ENCODE data around the gene ABHD17A. TPM values are rescaled to one million over a fixed set of nuclear protein-coding genes. Genes with fewer than 3 reads are reported as not detected.
"Not testable (repeated sequence)": the region's sequence is repeated elsewhere in the genome, so short reads cannot be mapped to it uniquely, and the experiment has no call there.

ABHD17A gene
- total and polyA plus RNA-seq, 9 of the 15 experiments (the other 6 are each of a cell fraction or from before 2014, with no cell fraction given) = 0.04 to 135 (median 21.8) TPM; not detected in 1

DNA sequence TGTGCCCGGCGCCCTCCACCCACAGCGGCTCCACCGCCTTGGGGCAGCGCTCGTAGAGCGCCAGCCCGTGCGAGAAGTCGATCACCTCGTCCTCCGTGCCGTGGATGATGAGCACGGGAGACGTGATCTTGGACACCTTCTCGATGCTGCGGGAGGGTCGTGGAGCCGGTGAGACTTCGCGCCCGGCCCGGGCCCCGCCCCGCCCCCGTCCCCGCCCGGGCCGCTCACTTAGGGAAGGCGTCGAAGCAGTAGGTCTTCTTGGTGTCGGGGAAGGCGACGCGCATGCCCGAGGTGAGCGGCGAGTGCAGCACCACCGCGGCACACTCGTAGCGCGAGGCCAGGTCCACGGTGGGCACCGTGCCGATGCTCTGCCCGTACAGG is 8.0 kb downstream of the ABHD17A start:
- Histone ChIP-seq H3K36me3 (ENCODE audit: control insufficient read depth, insufficient read depth, low read length) (peaks cover 29% of the 10 kb centered on the region; the same call in 2 of the 3 replicates), H4K20me1 (replicated peaks; ENCODE audit: control insufficient read depth, insufficient read depth, low read length) (peaks cover 15% of the 10 kb centered on the region; the same call in 1 of the 2 replicates), H3K79me2 (ENCODE audit: control insufficient read depth, insufficient read depth, low read length) (peaks cover 57% of the 10 kb centered on the region), H3K4me1 (replicated peaks in 1 of 2; ENCODE audit: control insufficient read depth in 2 of 2, insufficient read depth in 2 of 2, low read length in 2 of 2) (peaks cover 23 to 54% of the 10 kb centered on the region in 2 experiments)
- H3K4me2 ChIP-seq (ENCODE audit: insufficient read depth, low read length); H3K27me3 ChIP-seq (ENCODE audit: control insufficient read depth in 2 of 2, insufficient read depth in 2 of 2, low read length in 2 of 2); H3K27ac ChIP-seq (ENCODE audit: extremely low read depth, low read depth, low read length); H3K9me3 ChIP-seq (replicated peaks; ENCODE audit: control insufficient read depth, insufficient read depth, low read depth, low read length); H2AFZ ChIP-seq (ENCODE audit: low read depth, low read length); H3K9me1 ChIP-seq (ENCODE audit: control insufficient read depth, insufficient read depth, low read length); ATAC-seq; intact Hi-C loops (cut with micrococcal nuclease); DNase-seq (ENCODE audit: extremely low read depth in 1 of 4, low spot score in 3 of 4); in situ Hi-C loops (cut with MboI); FAIRE-seq; H3K4me3 ChIP-seq; H3K9ac ChIP-seq (ENCODE audit: insufficient read depth in 1 of 2, low read depth in 2 of 2, low read length in 2 of 2); BruUV-seq (replicated peaks); CTCF ChIA-PET (ENCODE audit: low intra/inter-chr PET ratio): not testable (repeated sequence)
- POLR2A ChIA-PET = interaction anchor here (1.1 kb wide), 1 partner anchor 43 kb away, joined by 3 read pairs; no protein-coding TSS in a partner anchor
- WGBS (ENCODE audit: insufficient coverage, low coverage, missing lambda C conversion rate) = 90% methylated on average over 6 of the region's 47 CpGs

GRCh38 chr19:1876496-1877279 is 8.6 kb downstream of the ABHD17A start:
- peak overlapping the region; percentile 86 for H2AFZ ChIP-seq (ENCODE audit: low read depth, low read length)
- WGBS (ENCODE audit: insufficient coverage, low coverage, missing lambda C conversion rate) = 63% methylated on average over 31 of the region's 53 CpGs
- intact Hi-C loops (cut with micrococcal nuclease) = not testable (repeated sequence)
- TF ChIP-seq ZNF592 (IDR thresholded peaks at IDR 0.05) (peak; percentile 24; the same call in 1 of the 2 replicates), ZBTB33 (CRISPR knock-in tag; IDR thresholded peaks at IDR 0.05) (0 out of 2 replicates have a peak, but pooled peaks have one; percentile 55), THRAP3 (IDR thresholded peaks at IDR 0.05; ENCODE audit: borderline replicate concordance) (0 out of 2 replicates have a peak, but pooled peaks have one; percentile 43)
- TF ChIP-seq, protein P1, sequence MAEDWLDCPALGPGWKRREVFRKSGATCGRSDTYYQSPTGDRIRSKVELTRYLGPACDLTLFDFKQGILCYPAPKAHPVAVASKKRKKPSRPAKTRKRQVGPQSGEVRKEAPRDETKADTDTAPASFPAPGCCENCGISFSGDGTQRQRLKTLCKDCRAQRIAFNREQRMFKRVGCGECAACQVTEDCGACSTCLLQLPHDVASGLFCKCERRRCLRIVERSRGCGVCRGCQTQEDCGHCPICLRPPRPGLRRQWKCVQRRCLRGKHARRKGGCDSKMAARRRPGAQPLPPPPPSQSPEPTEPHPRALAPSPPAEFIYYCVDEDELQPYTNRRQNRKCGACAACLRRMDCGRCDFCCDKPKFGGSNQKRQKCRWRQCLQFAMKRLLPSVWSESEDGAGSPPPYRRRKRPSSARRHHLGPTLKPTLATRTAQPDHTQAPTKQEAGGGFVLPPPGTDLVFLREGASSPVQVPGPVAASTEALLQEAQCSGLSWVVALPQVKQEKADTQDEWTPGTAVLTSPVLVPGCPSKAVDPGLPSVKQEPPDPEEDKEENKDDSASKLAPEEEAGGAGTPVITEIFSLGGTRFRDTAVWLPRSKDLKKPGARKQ (CRISPR knock-in tag; IDR thresholded peaks at IDR 0.05) = peak; percentile 81; the same call in 1 of the 2 replicates

More at GRCh38 chr19:1876496-1877279, 8.6 kb downstream of the ABHD17A start:
- DNase-seq (ENCODE audit: extremely low read depth in 1 of 4, low spot score in 3 of 4); H3K9me3 ChIP-seq (replicated peaks; ENCODE audit: control insufficient read depth, insufficient read depth, low read depth, low read length); H3K27me3 ChIP-seq (ENCODE audit: control insufficient read depth in 2 of 2, insufficient read depth in 2 of 2, low read length in 2 of 2); H4K20me1 ChIP-seq (replicated peaks; ENCODE audit: control insufficient read depth, insufficient read depth, low read length); H3K9me1 ChIP-seq (ENCODE audit: control insufficient read depth, insufficient read depth, low read length); FAIRE-seq; BruUV-seq (replicated peaks); CTCF ChIA-PET (ENCODE audit: low intra/inter-chr PET ratio); in situ Hi-C loops (cut with MboI): not testable (repeated sequence)
- ATAC-seq = peak; percentile 32
- Histone ChIP-seq H3K4me1 (replicated peaks in 1 of 2; ENCODE audit: control insufficient read depth in 2 of 2, insufficient read depth in 2 of 2, low read length in 2 of 2) (peaks cover 28 to 54% of the 10 kb centered on the region in 2 experiments), H3K79me2 (ENCODE audit: control insufficient read depth, insufficient read depth, low read length) (peaks cover 57% of the 10 kb centered on the region), H3K27ac (ENCODE audit: extremely low read depth, low read depth, low read length) (peak overlapping the region; percentile 94), H3K4me2 (ENCODE audit: insufficient read depth, low read length) (peak overlapping the region; percentile 97), H3K4me3 (peak overlapping the region; percentile 100), H3K9ac (ENCODE audit: insufficient read depth in 1 of 2, low read depth in 2 of 2, low read length in 2 of 2) (peak overlapping the region; percentile 95 to 99), H3K36me3 (ENCODE audit: control insufficient read depth, insufficient read depth, low read length) (peaks cover 27% of the 10 kb centered on the region; the same call in 2 of the 3 replicates)
- POLR2A ChIA-PET = interaction anchor here (0.7 to 2.3 kb wide), 5 partner anchors 11 to 44 kb away, joined by 3 to 24 read pairs (median 4); no protein-coding TSS in a partner anchor

Measured in K562 (cell line).